RKO (cell line): ENCODE measurements around the gene MLC1.

ENCODE experiments used
- DNase-seq: peaks from one replicate; pipeline ENCODE4 v3.0.0-alpha.2; 2016; ENCODE audit warnings: low spot score

MLC1 gene

GRCh38 chr22:50085211-50085972 lies at the start of gene MLC1:
TSS of gene MLC1 (minus strand) at chr22:50085426. CDS start at chr22:50084902, 524 bp downstream.
- no peak for DNase-seq

DNA sequence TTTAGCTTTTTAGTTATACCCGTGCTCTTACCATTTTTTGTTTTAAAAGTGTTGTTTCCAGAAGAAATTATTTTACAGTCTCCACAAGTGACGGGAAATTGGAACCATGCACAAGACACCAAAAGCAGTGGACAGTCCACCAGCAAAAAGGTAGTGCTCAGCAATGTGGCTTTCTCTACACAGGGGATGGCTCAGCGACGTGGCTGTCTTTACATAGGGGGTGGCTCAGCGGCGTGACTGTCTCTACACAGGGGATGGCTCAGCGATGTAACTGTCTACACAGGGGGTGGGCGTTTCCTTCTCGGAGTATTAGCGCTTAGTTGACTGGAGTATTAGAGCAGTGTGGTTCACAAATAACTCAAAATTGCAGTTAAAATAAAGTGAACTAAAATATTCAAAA lies 49.3 kb upstream of the MLC1 start:
- DNase-seq, result no peak

DNA sequence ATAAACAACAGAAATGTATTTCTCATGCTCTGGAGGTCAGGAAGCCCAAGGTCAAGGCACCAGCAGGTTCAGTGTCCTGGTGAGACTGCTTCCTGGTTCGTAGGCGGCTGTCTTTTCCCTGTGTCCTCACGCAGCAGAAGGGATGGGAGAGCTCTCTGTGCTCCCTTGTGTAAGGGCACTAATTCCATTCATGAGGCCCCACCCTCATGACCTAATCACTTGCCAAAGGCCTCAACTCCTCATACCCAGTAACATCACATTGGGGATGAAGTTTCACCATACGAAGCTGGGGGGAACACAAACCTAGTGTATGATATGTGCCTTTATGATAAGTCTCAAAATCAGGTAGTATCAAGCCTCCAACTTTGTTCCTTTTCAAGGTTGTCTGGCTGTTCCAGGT lies 46.7 kb upstream of the MLC1 start:
- no peak for DNase-seq

DNA sequence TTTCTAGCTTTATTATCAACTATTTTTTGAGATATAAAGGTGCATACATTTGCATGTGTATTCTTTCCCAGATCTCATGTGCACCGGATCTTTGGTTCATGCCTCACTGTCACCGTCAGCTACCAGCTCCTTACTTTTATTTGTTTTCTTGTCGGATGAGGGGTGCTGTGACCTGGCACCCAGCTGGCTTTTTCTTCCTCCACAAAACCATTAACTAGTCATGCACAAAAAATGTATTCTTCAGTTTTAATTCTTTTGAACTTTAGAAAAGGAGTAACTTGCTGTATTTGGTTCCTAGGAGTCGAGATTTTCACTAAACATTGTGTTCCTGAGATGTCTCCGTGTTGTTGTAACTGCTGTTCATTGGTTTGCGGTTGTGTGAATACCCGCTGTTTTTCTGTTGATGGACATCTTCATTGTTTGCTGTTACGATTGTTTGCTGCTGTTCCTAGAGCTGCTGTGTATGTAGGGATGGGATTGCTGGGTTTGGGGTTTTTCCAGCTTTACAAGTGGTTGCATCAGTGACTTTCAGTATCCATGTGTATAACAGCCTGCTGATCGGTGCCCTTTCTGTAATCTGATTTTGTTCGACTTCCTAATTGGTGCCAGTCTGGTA lies 44.0 kb upstream of the MLC1 start:
- DNase-seq, result no peak

DNA sequence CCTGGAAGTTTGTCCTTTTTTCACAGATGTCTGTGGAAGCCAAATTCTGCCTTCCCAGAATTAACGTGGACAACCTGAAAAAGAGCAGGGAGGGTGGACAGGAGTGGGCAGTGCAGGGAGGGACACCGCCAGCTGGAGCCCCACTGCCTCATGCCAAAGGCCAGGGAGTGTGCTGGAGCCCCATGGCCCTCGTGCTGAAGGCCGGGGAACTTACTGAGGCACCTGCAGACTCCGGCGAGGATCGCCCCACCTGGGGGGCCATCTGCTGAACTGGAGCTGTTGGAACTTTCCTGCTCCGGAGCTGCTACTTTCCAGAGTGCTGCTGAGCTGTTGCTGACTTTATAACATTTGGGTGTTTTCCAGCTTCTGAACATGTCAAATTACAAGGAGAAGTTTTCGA lies 39.8 kb upstream of the MLC1 start:
- no peak for DNase-seq

DNA sequence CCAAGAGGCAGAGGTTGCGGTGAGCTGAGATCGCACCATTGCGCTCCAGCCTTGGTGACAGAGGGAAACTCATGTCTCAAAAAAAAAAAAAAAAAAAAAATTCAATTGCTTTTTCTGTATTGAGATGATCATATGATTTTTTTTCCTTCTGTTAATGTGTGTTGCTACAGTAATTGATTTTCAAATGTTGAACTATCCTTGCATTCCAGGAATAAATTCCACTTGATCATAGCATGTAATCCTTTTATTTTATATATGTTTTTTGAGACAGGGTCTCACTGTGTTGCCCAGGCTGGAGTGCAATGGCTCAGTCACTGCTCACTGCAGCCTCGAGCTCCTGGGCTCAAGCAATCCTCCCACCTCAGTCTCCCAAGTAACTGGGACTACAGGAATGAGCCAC lies 37.9 kb upstream of the MLC1 start:
- DNase-seq, result no peak

DNA sequence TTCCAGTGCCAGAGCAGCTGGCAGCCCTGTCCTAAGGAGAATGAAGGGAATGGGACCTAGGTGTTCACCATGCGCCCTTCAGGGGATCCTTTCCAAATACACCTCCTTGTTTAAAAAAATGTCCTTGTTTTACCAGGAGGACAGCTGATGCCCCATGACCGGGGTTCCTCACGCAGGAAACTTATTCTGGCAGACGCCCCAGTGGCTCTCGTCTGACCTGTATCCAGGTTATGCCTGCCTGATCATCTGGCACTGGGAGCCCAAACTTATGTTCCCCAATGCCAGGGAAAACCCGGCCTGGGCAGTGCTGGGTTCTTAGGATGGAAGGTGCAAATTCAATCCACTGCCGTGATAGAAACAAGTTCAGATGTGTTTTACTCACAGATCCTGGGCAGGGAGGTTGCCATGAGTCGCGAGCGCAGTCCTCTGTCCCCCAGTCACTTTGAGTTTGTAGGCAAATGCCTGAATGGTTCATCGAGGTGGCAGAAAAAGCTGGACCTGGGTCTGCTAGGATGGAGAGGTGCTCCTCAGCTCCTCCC lies 36.0 kb upstream of the MLC1 start:
- DNase-seq, result no peak

DNA sequence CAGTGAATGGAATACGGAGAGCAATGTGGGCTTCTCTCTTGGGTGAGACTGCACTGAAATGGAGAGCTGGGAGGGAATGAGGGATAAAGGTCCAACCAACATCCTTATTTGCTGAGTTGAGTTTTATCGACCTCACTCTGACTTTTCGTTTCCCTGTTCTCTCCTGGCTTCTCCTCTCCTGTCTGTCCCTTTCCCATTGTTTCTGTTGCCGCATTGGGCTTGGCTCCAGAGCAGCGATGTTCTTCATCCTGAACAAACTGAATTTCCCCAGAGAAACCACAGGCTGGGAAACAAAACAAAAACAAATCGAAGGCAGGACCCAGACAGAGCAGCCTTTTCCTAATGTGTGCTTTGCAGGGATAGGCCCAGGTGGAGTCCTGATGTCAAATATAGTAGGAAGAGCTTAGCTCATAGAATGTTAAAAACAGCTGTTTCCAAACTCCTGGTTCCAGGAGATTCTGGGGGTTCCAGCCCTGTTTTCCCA lies 34.6 kb upstream of the MLC1 start:
- DNase-seq, result no peak

DNA sequence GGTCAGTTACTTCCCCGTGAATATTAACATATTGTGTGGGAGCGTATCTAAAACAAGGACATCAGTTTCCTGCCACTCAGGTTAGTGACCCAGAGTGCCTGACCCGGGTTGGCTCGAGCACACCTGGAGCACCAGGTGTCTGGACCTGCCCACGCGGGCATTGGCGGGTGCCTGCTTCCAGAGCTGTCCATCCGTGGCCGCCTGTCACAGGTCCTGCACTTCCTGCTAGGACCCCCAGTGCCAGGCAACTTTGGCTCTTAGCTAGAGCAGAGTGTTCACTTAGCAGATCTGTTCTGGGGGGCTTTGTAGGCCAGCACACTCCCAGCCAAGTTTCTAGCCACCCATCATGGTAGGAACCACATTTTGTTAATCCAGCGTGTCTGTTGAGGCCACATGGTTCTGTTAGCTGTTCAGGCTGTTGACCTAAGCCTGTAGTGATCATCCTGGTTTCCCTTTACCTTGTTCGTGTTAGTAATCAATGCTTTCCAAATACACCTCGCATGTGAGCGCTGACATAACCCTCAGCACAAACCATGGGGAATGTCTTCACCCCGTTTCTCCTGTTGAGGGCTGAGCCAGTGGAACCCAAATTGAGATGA lies 34.0 kb upstream of the MLC1 start:
- no peak for DNase-seq

- peak; percentile 65 for DNase-seq
Observed at GRCh38 chr22:50118557-50119168, 33.4 kb upstream of the MLC1 start.

DNA sequence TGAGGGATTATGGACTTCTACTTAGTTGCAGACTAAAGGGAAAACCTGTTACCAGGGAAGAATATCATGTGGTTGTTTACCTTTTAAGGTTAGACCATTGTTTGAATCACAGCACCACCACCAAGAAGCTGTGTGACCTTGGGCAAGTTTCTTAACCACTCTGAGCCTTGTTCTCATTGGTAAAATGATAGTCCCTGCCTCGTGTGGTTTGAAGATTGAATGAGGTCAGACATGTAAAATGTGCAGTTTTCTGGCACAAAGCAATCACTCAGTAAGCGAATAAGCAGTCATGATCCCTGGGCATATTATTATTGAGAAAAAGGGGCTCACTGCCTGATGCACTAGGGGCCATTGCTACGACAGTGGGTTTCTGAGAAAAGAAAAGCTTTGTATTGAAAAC lies 32.9 kb upstream of the MLC1 start:
- no peak for DNase-seq

- no peak for DNase-seq
Observed at GRCh38 chr22:50117168-50117762, 32.0 kb upstream of the MLC1 start.

DNA sequence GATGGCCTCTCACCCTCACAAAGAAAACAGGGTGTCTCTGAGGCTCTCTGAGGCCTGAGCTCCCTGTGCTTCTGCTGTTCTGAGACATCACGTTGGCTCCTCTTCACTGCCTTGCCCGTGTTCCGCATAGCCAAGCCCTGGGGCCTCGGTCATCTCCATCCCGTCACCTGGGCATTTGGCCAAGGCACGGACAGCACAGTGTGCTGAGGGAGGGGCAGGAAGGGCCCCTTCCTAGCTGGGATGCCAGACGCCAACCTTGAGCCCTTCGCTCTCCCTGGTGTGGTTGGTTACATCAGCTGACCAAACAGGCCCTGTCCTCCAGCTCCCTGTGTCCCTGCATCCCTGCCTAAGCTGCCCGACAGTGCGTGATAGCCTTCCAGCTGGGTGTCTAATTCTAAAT lies 30.5 kb upstream of the MLC1 start:
- no peak for DNase-seq

GRCh38 chr22:50114221-50115021 lies 29.2 kb upstream of the MLC1 start:
- DNase-seq, result no peak

GRCh38 chr22:50112151-50113118 lies 27.2 kb upstream of the MLC1 start:
- DNase-seq, result peak; percentile 26

GRCh38 chr22:50111056-50111455 lies 25.8 kb upstream of the MLC1 start:
- no peak for DNase-seq

GRCh38 chr22:50107529-50107928 lies 22.3 kb upstream of the MLC1 start:
- DNase-seq, result no peak

DNA sequence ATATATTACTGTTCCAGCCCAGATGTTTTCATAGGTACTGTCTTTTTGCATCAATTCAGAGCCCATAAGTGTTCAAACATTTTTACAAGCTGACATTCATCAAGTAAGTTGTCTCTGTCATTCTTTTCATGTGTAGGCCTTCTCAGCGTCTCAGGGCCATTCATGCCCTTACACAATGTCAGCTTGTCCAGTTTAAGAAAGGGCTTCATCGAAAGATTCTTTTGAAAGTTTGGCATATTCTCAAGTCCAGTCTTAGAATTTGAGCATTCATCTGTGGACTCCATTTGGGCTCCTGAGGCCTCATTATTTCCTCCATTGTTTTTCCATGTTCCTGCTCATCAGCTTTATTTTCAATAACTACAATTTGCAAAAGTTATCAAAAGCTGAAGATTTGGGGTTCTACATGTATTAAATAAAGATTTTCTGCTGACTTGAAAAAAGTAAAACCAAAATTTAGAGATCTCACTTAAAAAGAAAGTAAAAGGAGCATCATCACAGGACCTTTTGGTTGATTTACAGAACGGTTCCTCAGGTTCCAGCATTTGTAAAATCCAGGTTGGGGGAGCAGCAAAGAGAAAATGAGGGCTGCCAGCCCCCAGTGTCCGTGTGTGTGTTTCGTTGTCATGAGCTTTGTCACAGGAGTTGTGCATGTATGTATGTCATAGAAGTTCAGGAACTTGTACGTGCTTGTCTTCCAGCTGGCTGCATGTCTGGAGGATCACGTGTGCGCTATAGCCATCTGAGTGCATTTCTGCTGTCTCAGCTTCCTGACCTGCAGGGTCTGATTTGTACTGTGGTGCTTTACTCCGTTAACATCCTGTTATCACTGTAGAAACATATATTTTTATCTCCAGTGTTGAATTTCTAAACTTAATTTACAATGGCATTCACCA lies 20.2 kb upstream of the MLC1 start:
- DNase-seq, result no peak

GRCh38 chr22:50104141-50104544 lies 18.9 kb upstream of the MLC1 start:
- DNase-seq, result no peak
